Subcutaneous abdominal adipose tissue (tissue), 5 donors: Measurements from ENCODE around the gene DLG2.
A peak's percentile ranks its signal among the peaks of the same experiment; 100 is the strongest.

ENCODE experiments used
- H3K27ac ChIP-seq: one replicate; pipeline ENCODE4 v1.7.0; 2013; ENCODE audit warnings: low read depth, mild to moderate bottlenecking, inconsistent platforms, low read length, moderate library complexity
- H3K27me3 ChIP-seq, 5 donors: one replicate each; pipeline ENCODE4 v1.7.0; 2013; ENCODE audit warnings: low read length in 5 of 5, inconsistent platforms in 1 of 5; ENCODE audit not compliant: control insufficient read depth in 5 of 5, insufficient read depth in 4 of 5
- H3K36me3 ChIP-seq, 5 donors: one replicate each; pipeline ENCODE4 v1.7.0; 2013; ENCODE audit warnings: low read length in 5 of 5; ENCODE audit not compliant: control insufficient read depth in 5 of 5, insufficient read depth in 5 of 5
- H3K4me1 ChIP-seq, 5 donors: one replicate each; pipeline ENCODE4 v1.7.0; 2013; ENCODE audit warnings: low read length in 5 of 5, mild to moderate bottlenecking in 3 of 5, moderate library complexity in 1 of 5; ENCODE audit not compliant: control insufficient read depth in 5 of 5, insufficient read depth in 5 of 5
- H3K4me3 ChIP-seq, 5 donors: one replicate each; pipeline ENCODE4 v1.7.0; 2013; ENCODE audit warnings: low read length in 5 of 5, low read depth in 1 of 5
- H3K9ac ChIP-seq, 5 donors: one replicate each; pipeline ENCODE4 v1.7.0; 2013; ENCODE audit warnings: low read length in 5 of 5, mild to moderate bottlenecking in 4 of 5, moderate library complexity in 3 of 5
- H3K9me3 ChIP-seq, 5 donors: one replicate each; pipeline ENCODE4 v1.7.0; 2013; ENCODE audit warnings: low read length in 5 of 5; ENCODE audit not compliant: control insufficient read depth in 5 of 5
- donor health status: healthy.
- donor health status: healthy.
- donor health status: healthy.
- donor health status: healthy.
- donor health status: healthy.

Gene DLG2

GRCh38 chr11:84722583-84723108, 904.5 kb downstream of the DLG2 start:
- Histone ChIP-seq H3K27me3 (no peaks in the 10 kb centered on the region), H3K4me1 (peaks cover 0 to 18% (median 14%) of the 10 kb centered on the region in 5 donors), H3K9me3 (no peaks in the 10 kb centered on the region), H3K36me3 (no peaks in the 10 kb centered on the region), H3K27ac (no peak overlapping the region), H3K9ac (no peak overlapping the region), H3K4me3 (no peak overlapping the region)

DNA sequence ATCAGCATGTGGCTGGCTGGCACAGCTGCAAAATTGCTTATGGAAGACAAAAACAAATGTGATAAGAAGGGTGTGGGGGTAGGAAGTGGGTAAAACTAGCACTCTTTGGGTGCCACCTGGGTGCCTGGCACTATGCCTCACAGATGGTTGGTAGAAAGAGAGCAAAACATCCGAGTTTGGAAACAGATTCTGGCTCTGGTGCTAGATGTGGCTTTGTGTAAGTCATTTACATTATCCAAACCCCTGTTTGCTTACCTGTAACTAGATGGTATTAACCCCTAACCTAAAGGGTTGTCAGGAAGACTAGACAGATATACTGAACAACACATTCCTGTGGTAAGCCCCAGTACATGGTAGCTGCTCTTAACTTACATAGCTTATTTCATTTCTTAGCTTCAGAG, 905.6 kb downstream of the DLG2 start:
- Histone ChIP-seq H3K9me3 (no peaks in the 10 kb centered on the region), H3K27me3 (no peaks in the 10 kb centered on the region), H3K4me1 (peaks cover 0 to 18% (median 14%) of the 10 kb centered on the region in 5 donors), H3K27ac (no peak overlapping the region), H3K9ac (peak overlapping the region in 1 of 5 donors; percentile 45), H3K4me3 (no peak overlapping the region), H3K36me3 (no peaks in the 10 kb centered on the region)

- Histone ChIP-seq H3K4me3 (peak overlapping the region; percentile 63 to 85 (median 73)), H3K9me3 (no peaks in the 10 kb centered on the region), H3K36me3 (no peaks in the 10 kb centered on the region), H3K4me1 (peaks cover 0 to 18% (median 14%) of the 10 kb centered on the region in 5 donors), H3K9ac (peak overlapping the region in 4 of 5 donors; percentile 45 to 68 (median 54)), H3K27ac (no peak overlapping the region), H3K27me3 (no peaks in the 10 kb centered on the region)
Measured at GRCh38 chr11:84720706-84721402, 906.3 kb downstream of the DLG2 start.

DNA sequence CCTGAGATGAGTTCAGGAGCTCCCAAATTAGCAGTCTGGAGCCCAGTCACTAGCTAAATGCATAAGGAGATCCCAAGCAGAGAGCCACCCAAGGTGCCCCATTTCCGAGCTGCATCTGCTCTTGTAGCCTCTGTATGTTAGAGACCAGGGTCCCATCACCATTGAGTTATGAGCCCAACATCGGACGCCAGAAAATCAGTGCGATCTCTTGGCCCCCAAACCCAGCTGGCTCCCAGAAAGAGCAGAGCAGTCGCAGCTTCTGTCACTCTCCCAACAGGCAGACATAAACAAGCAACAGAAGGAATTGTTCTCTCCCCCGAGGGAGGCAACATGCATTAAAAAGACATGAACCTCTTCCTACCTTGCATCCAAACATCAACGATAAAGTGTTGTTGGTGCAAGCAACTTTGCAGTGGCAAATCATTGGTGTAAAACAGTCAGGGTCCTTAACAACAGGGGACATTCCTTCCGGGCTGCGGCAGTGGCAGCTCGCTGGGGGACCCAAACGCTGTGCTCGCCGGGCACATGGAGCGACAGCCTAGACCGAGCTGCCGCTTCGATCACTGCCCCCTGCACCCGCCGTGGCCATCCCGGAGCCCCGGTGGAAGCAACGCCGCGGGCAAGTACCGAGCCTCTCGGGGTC, 907.1 kb downstream of the DLG2 start:
- Histone ChIP-seq H3K27me3 (no peaks in the 10 kb centered on the region), H3K4me1 (peaks cover 0 to 18% (median 14%) of the 10 kb centered on the region in 5 donors), H3K27ac (no peak overlapping the region), H3K4me3 (peak overlapping the region; percentile 63 to 85 (median 75)), H3K9ac (peak overlapping the region in 3 of 5 donors; percentile 23 to 68 (median 48)), H3K36me3 (no peaks in the 10 kb centered on the region), H3K9me3 (no peaks in the 10 kb centered on the region)

GRCh38 chr11:84714316-84714780, 912.8 kb downstream of the DLG2 start:
- Histone ChIP-seq H3K9me3 (no peaks in the 10 kb centered on the region), H3K9ac (no peak overlapping the region), H3K27me3 (no peaks in the 10 kb centered on the region), H3K4me3 (no peak overlapping the region), H3K36me3 (no peaks in the 10 kb centered on the region), H3K4me1 (no peaks in the 10 kb centered on the region), H3K27ac (no peak overlapping the region)

DNA sequence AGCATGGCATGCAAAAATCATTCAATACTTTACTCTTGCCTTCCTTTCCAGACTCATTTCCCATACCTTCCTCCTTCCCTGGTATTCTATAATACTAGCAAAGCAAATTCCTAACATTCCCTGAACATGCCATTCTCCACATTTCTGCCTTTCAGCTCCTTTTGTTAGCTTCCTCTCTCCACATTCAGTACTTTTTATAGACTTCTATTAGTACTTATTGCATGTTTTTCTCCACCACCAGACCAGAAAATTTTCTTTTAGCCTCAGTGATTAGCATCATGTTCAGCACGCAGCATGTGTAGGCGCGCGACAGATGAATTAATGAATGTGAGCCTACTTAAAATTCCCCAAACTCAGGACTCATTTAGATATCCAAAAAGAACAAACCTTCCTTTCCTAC, 935.3 kb downstream of the DLG2 start:
- Histone ChIP-seq H3K36me3 (no peaks in the 10 kb centered on the region), H3K27me3 (no peaks in the 10 kb centered on the region), H3K9me3 (no peaks in the 10 kb centered on the region), H3K4me1 (no peaks in the 10 kb centered on the region), H3K4me3 (no peak overlapping the region), H3K27ac (no peak overlapping the region), H3K9ac (no peak overlapping the region)

- H3K4me3 ChIP-seq: no peak overlapping the region
- no peaks in the 10 kb centered on the region for H3K36me3 ChIP-seq
- no peaks in the 10 kb centered on the region for H3K4me1 ChIP-seq
- no peak overlapping the region for H3K9ac ChIP-seq
- H3K27me3 ChIP-seq: no peaks in the 10 kb centered on the region
- no peak overlapping the region for H3K27ac ChIP-seq
- H3K9me3 ChIP-seq: no peaks in the 10 kb centered on the region
Measured at GRCh38 chr11:84687433-84687832, 939.7 kb downstream of the DLG2 start.

DNA sequence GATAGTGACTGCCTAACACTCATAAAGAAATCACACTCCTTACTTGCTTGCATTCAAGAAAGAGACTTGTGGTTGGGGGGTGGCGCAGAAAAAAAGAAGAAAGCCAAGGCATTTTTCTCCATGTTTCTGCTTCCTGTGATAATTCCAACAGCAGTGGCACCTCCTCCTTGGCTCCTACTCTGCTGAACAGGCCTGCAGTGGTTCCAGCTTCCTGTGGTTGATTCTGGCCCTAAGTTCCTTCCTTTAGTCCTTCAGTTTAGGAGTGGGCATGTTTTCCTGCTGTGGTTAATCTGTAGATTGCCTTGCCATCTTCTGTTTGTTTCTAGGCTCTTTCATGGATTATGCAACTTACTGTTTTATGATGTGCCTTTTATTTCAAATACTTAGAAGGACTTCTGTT, 940.4 kb downstream of the DLG2 start:
- H3K27me3 ChIP-seq: no peaks in the 10 kb centered on the region
- no peak overlapping the region for H3K27ac ChIP-seq
- H3K9ac ChIP-seq: no peak overlapping the region
- no peak overlapping the region for H3K4me3 ChIP-seq
- H3K4me1 ChIP-seq: no peaks in the 10 kb centered on the region
- H3K36me3 ChIP-seq: no peaks in the 10 kb centered on the region
- no peaks in the 10 kb centered on the region for H3K9me3 ChIP-seq

GRCh38 chr11:84685976-84686375, 941.2 kb downstream of the DLG2 start:
- no peak overlapping the region for H3K4me3 ChIP-seq
- H3K27ac ChIP-seq: no peak overlapping the region
- H3K36me3 ChIP-seq: no peaks in the 10 kb centered on the region
- no peaks in the 10 kb centered on the region for H3K9me3 ChIP-seq
- H3K27me3 ChIP-seq: no peaks in the 10 kb centered on the region
- H3K4me1 ChIP-seq: no peaks in the 10 kb centered on the region
- no peak overlapping the region for H3K9ac ChIP-seq

DNA sequence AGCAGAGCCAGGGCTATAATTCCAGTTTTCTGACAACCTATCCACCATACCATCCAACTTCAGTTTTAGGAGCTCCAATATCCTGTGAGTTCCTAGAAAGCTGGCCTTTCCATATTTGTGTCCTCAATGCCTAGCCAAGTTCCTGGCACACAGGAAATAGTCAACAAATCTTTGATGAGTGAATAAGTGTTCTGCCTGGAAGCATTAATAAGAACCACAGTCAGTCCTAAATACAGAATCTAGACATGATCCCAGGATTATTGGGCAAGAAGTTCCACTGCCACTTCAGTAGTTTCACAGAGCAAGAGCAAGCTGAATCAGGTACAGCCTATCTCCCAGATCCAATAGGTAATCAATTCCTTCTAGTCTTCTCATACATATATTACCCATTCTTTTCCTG, 942.0 kb downstream of the DLG2 start:
- no peak overlapping the region for H3K4me3 ChIP-seq
- H3K9me3 ChIP-seq: no peaks in the 10 kb centered on the region
- H3K36me3 ChIP-seq: no peaks in the 10 kb centered on the region
- no peaks in the 10 kb centered on the region for H3K4me1 ChIP-seq
- H3K9ac ChIP-seq: no peak overlapping the region
- H3K27ac ChIP-seq: no peak overlapping the region
- H3K27me3 ChIP-seq: no peaks in the 10 kb centered on the region
